HG03196 (cell line): ENCODE measurements around the gene RNF223.
"Not testable (repeated sequence)": the region's sequence is repeated elsewhere in the genome, so short reads cannot be mapped to it uniquely, and the experiment has no call there.

Source experiments
- ATAC-seq: cut with Tn5 transposase; IDR thresholded peaks from one replicate; pipeline ENCODE4 v1.9.1; 2021; ENCODE audit not compliant: unreplicated experiment

The RNF223 gene

GRCh38 chr1:1031659-1032235 lies 42.4 kb downstream of the RNF223 start:
- no peak for ATAC-seq

- ATAC-seq: not testable (repeated sequence)
Measured at GRCh38 chr1:1030867-1031658, 43.0 kb downstream of the RNF223 start.

- ATAC-seq: no peak
Measured at GRCh38 chr1:1027791-1028190, 46.3 kb downstream of the RNF223 start.

GRCh38 chr1:1026599-1027413 lies 47.3 kb downstream of the RNF223 start:
- no peak for ATAC-seq

- ATAC-seq: no peak
Measured at GRCh38 chr1:1025730-1026129, 48.4 kb downstream of the RNF223 start.

- ATAC-seq: no peak
Measured at GRCh38 chr1:1024771-1025699, 49.1 kb downstream of the RNF223 start.

GRCh38 chr1:1024149-1024770 lies 49.8 kb downstream of the RNF223 start:
- ATAC-seq: no peak

- ATAC-seq: no peak
Measured at GRCh38 chr1:1023700-1024099, 50.4 kb downstream of the RNF223 start.

- no peak for ATAC-seq
Measured at GRCh38 chr1:1022302-1023009, 51.6 kb downstream of the RNF223 start.

- ATAC-seq: no peak
Measured at GRCh38 chr1:1021920-1022259, 52.2 kb downstream of the RNF223 start.

GRCh38 chr1:1021010-1021919 lies 52.8 kb downstream of the RNF223 start:
- no peak for ATAC-seq
